ENCODE measurements around the gene HEATR3. TPM values are rescaled to one million over a fixed set of nuclear protein-coding genes. Genes with fewer than 3 reads are reported as not detected.

HEATR3 gene
- total RNA-seq, 1 experiment from 2014 or later: 22.1 TPM

DNA sequence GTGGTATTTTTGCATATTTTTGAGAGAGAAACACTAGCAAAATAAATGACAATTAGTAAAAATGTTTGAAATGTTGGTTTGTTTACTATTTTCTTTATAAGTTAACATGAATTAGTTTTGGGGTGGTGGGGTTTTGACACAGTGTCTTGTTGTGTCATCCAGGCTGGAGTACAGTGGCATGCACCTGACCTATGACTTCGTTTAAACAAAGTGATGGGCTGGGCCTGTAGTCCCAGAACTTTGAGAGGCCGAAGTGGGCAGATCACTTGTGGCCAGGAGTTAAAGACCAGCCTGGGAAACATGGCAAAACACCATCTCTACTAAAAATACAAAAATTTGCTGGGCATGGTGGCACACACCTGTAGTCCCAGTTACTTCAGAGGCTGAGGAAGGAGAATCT, 17.9 kb upstream of the HEATR3 start:
- no peak for DNase-seq (ENCODE audit: low spot score)
- in situ Hi-C loops (cut with HindIII; ENCODE audit: low sequenced_read_pairs): no loop called here

DNA sequence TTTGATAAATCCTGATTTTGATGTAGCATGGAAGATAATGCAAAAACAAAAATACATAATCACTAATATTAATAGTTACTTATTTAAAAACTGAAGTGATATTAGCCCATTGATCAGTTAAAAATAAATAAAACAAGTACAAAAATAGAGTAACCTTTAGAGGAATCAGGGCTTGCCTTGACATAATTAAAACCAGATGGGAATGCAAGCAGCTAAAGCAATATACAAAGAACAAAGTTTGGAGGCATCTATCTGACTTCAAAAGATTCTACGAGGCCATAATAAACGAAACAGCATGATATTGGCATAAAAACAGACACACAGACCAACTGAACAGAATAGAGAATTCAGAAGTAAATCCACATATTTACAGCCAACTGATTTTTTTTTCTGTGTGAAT, 15.0 kb upstream of the HEATR3 start:
- in situ Hi-C loops (cut with HindIII; ENCODE audit: low sequenced_read_pairs): no loop called here

DNA sequence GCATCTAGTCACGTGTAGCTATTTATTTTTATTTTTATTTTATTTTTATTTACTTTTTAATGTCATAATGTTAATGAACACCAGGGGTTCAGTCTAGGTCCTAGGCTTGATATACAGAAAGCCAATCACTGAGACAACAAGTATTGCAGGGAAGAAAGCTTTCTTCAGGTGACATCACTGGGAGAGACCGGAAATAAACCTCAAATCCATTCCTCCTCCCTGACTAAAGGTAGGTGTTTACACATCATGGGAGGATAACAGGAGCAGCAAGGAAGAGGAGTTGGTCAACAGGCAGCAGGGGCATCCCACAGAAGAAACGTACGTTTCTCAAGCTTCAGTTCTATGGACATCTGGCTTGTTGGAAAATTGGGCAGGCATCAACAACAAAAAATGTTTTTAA, 9.5 kb upstream of the HEATR3 start:
- DNase-seq (ENCODE audit: low spot score): no peak
- in situ Hi-C loops (cut with HindIII; ENCODE audit: low sequenced_read_pairs): no loop called here

More for the DNA sequence above, 15.0 kb upstream of the HEATR3 start:
- no peak for DNase-seq (ENCODE audit: low spot score)

DNA sequence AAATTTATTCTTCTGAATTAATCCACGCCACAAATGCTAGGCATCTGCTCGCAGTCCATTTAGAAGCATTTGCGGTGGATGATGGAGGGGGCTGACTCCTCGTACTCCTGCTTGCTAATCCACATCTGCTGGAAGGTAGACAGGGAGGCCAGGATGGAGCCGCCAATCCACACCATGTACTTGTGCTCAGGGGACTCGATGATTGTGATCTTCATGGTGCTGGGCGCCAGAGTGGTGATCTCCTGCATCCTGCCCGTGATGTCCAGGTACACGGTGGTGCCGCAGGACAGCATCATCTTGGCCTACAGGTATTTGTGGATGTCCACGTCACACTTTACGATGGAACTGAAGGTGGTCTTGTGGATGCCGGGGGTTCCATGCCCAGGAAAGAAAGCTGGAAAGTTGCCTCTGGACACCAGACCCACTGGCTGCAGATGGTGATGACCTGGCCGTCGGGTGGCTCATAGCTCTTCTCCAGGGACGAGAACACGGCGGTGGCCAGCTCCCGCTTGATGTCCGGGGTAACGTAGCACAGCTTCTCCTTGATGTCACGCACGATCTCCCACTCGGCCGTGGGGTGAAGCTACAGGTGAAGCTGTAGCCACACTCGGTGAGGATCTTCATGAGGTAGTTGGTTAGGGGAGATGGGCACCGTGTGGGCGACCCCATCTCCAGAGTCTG, 7.5 kb upstream of the HEATR3 start:
- in situ Hi-C loops (cut with HindIII; ENCODE audit: low sequenced_read_pairs): no loop called here
- no peak for DNase-seq (ENCODE audit: low spot score)

DNA sequence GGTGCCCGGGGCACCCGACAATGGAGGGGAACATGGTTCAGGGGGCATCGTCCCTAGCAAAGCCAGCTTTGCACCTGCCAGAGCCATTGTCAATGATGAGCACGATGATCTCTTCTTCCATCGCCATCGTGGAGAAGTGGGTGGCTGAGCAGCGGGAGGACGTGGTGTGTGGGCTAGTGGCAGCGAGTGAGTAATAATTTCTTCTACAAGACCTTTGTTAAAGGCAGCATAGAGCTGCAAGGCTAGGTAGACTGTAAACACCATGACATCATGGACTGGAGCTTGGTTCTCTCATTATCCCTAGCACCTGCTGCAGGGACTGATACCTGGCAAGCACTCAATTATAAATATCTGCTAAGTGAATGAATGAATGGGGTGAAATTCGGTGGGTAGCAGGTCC, 6.7 kb upstream of the HEATR3 start:
- no peak for DNase-seq (ENCODE audit: low spot score)
- in situ Hi-C loops (cut with HindIII; ENCODE audit: low sequenced_read_pairs): no loop called here

DNA sequence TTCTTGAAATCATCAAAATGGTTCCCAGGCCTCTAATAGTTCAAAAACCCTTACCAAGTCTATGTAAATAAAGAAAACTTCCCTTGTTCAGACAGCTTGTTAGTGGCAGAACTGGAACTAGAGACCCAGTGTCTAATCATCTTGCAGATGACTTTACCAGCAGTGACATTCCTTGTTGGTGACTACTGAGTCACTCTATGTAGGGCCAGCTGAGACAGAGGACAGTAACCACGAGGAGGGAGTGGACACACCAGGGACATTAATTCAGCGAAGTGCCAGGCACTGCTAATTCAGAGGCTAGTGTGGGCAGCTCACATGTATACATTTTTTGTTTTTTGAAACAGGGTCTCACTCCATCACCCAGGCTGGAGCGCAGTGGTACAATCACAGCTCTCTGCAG, 6.1 kb upstream of the HEATR3 start:
- DNase-seq (ENCODE audit: low spot score): no peak
- in situ Hi-C loops (cut with HindIII; ENCODE audit: low sequenced_read_pairs): no loop called here

DNA sequence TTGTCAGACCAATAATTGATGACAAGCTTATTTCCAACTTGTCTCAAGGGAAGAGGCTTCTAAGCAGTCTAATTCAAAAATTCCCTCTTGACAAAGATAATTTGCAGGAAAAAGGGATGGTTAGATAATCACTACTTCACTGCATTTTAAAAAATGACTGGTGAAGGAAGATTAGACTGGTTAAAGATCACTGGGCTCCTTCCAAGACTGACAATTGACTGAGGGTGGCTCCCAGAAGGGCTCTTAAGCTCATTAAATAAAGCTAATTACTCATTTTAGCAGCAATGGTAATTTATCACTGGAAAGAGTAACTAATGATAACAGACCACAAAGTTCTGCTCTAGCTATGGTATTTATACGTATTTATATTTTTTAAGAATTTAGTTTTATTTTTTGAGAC, 4.4 kb upstream of the HEATR3 start:
- DNase-seq (ENCODE audit: low spot score): no peak

DNA sequence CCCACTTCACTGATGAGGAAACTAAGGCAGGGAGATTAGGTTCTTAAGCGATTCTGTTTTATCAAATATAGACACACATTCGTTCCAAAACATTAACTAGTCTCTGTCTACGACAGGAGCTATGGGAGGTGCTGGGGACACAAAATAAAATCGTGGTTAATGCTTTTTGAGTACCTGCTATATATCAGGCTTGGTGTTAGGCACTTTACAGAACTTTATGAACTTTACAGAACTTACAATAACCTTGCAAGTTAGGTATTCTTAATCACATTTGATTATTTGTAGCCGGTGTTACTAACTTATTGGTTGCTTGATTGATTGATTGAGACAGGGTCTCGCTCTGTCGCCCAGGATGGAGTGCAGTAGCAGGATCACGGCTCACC, 538 bp upstream of the HEATR3 start:
- in situ Hi-C loops (cut with HindIII; ENCODE audit: low sequenced_read_pairs): no loop called here
- DNase-seq (ENCODE audit: low spot score): no peak

More for the DNA sequence above, 4.4 kb upstream of the HEATR3 start:
- in situ Hi-C loops (cut with HindIII; ENCODE audit: low sequenced_read_pairs): no loop called here

DNA sequence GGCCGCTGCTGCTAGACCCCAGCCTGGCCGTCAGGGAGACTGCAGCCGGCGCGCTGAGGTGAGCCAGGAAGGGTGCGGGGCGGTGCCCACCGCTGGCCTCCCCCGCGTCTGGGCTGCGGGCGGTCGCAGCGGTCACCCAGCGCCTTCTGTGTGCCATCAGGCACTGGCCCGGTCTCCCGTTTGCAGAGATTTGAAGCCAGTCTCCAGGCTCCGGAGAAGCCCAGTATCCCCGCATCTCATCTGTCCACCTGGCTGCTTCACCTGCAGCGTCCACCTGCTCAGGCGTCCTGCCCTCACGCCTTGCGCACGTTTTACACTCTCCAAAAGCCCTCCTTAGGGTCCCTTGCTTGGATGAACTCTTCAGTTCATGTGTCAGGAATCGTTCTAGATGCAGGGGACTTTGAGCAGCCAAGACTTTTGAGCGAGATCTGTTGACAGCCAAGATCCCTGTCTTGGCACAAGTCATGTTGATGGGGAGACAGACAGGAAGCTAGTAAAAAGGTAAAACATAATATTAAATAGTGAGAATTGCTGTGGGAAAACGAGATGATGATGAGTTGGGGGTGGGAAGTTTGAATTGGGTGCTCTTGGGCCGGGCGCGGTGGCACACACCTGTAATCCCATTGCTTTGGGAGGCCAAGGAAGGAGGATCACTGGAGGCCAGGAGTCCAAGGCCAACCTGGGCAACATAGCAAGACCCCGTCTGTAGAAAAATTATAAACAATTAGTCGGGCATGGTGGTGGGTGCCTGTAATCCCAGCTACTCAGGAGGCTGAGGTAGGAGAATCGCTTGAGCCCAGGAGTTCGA, 916 bp downstream of the HEATR3 start:
- in situ Hi-C loops (cut with HindIII; ENCODE audit: low sequenced_read_pairs): no loop called here
- no peak for DNase-seq (ENCODE audit: low spot score)

DNA sequence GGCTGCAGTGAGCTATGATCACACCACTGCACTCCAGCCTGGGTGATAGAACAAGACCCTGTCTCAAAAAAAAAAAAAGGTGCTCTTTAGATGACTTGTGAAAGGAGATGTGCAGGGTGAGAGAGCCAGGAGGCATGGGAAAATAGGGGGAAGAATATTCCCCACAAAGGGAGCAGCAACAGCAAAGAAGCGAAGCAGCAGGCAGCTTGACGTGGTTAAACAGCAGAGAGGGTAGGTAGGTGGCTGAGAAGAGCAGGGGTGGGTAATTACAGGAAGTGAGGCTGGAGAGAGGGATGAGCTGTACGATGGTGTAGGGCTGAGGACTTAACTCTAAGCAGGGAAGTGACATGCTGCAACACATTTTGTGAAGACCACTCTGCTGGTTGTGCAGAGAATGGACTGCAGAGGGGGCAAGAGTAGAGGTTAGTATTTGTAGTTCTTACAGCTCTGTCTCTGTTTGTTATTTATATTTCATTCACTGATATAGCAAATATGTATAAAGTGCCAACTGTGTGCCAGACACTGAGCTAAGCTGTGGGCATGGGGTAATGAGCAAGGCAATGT, 1.6 kb downstream of the HEATR3 start:
- DNase-seq (ENCODE audit: low spot score): peak; percentile 52
- in situ Hi-C loops (cut with HindIII; ENCODE audit: low sequenced_read_pairs): no loop called here

DNA sequence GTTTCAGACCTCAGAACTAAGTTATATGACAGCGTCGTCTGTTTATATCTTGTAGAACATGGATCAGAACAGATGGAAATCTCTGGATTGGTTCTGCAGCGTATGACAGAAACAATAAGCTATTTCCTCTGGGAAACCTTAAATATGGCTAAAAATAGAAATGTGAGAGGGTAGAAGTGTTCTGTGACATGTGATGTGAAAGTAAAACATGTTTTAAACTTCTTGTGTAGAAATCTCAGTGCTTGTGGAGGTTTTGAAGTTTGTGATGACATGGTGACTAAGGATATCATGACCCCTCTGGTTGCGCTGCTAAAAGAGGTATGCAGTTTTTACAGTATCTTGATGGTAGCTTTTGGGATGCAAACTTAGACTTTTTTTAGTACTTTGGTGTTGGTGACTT, 2.8 kb downstream of the HEATR3 start:
- in situ Hi-C loops (cut with HindIII; ENCODE audit: low sequenced_read_pairs): no loop called here
- DNase-seq (ENCODE audit: low spot score): no peak

DNA sequence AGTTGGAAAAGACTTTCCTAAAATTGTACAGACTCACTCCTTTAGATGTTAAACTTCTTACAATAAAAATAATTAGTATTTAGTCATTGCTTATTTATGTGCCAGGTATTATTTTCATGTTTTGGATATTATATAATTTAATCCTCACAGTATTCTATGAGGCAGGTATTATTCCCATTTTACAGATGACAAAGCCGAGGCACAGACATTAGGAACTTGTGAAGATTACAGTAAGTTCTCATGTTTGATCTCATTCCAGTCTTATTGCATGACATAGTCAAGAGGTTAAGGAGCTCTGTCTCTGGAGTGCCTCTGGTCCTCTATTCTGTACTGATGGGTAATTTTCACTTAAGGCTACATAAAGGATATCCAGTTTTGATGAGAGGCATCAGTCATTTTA, 3.3 kb downstream of the HEATR3 start:
- DNase-seq (ENCODE audit: low spot score): no peak
- in situ Hi-C loops (cut with HindIII; ENCODE audit: low sequenced_read_pairs): no loop called here

DNA sequence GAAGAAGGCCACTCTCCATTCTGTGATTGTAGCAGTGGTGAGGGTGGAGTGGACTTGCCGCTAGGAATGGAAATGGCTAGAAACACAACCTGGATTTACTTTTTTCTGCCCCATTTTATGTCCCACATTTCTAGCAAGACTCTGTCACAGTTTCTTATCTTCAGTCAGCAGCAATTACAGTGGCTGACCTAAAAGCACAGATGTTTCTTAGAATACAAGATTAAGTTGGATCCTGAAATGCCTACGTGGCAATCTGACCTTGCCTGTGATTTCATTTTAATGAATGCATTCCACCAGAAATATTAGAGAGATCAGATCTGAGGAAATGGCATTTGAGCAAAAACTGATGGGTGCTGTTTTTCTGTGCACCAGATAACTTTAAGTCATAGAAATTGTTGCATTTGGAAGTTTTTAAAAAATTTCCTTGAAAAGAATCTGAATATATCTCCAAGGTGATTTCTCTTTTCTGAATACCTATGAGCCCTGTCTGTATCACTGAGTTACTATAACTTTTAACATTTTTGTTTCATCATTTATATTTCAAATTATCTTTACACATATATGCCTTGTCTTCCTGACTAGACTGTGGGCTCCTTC, 5.4 kb downstream of the HEATR3 start:
- in situ Hi-C loops (cut with HindIII; ENCODE audit: low sequenced_read_pairs): no loop called here
- DNase-seq (ENCODE audit: low spot score): peak; percentile 7

DNA sequence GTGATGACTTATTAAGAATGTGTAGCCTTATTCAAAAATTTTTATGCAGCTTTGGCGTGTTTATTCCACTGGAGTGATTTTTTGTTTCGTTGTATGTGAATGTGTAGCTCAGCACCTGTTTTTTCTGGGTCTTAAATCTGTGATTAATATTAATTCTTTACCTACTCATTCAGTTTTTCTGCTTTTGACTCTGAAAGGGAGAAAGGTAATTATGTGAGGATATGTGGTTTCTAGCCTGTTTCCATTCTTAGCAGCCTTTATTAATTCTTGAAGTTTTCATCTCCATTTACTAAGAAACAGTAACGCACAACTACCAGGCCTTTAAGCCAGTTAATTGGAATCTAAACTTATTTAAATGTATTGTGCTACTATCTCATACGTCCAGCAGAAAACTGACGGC, 7.0 kb downstream of the HEATR3 start:
- no peak for DNase-seq (ENCODE audit: low spot score)
- in situ Hi-C loops (cut with HindIII; ENCODE audit: low sequenced_read_pairs): no loop called here

DNA sequence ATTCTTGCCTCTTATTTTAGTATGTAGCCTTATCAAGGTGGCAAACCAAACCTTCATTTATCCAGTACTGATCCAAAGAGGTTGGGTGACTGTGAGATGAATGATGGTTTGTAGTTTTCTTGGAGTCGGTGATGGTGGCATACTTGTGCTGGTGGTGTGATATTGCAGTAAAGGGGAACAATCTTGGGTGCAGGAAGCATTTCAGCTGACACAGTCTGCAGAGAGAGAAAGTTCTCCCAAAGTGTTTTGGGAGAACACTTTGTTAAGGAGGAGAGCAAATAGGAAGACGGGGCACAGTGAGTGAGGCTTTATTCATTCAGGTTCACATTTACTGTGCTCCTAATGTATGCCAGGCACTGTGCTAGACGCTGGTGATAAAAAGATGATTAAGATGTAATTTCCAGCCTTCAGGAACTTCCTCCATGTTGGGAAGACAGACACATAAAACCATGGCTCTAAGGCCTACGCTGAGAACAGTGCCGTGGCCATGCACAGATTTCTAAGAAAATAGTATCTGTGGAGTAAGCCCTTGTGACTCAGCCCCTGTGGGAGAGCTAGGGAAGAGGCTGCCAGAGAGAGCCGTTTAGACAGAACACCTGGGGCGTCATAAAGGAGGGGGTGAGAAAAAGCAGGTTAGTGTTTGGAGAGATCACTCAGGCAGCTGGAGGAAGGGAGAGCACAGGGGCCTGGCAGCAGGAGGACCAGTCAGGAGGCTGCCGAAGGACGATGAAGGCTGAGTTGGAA, 13.8 kb downstream of the HEATR3 start:
- no peak for DNase-seq (ENCODE audit: low spot score)
- in situ Hi-C loops (cut with HindIII; ENCODE audit: low sequenced_read_pairs): no loop called here

DNA sequence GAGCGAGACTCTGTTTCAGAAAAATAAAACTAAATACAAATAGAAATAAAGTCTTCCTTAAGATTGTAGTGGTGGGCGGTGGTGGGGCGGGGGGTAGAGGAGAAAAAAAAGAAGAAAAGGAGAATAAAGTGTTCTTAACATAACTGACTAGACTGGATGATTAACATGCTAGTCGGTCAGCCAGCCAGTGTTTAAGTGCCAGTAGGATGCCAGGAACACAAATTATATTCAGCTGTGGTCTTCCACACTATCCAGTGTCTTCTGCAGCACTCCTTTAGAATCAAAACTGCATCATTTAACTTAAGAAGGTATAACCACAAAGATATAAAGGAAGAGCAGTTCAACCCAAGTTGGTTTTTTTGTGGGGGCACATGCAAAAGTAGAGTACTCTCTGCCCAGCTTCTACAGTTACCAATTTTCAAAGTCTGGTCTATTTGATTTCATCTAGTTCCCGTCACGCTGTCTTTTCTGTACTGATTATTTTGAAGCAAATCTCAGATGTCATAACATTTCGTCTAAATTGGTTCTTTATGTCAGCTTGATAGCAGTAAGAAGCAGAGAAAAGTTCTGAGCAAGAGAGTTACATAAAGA, 15.8 kb downstream of the HEATR3 start:
- in situ Hi-C loops (cut with HindIII; ENCODE audit: low sequenced_read_pairs): no loop called here
- no peak for DNase-seq (ENCODE audit: low spot score)

DNA sequence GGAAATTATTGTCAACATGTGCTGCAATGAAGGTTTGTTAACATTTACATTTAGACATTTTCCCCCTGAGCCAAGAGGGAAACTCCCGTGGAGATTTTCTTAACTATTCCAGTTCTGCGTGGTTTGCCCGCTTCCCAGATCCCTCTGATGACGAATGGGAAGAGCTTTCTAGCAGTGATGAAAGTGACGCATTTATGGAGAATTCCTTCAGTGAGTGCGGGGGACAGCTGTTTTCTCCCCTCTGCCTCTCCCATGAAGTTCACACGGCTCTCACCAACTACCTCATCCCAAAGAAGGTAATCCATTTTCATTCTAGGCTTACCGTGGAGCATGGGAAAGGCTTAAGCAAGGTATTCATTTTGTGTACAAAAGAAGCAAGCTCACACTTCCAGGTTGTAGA, 18.2 kb downstream of the HEATR3 start:
- in situ Hi-C loops (cut with HindIII; ENCODE audit: low sequenced_read_pairs): no loop called here
- no peak for DNase-seq (ENCODE audit: low spot score)

DNA sequence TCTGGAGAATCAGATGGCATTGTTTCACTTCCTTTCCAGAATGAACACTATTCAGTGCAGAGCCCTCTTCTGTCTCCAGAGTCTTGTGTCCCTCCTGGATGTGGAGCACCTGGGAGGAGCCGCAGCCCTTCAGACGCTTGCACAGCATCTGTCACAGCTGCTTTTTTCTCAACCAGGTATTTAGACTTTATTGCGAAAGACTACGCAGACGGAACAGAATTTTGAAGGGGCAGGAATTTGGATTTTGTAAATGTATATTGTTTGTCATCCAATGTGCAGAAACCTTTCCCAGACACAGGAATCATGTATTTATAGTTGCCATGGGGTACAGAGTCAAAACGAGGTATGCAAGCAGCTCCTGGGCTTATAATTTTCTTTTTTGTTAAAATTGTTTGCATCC, 20.4 kb downstream of the HEATR3 start:
- no peak for DNase-seq (ENCODE audit: low spot score)
- in situ Hi-C loops (cut with HindIII; ENCODE audit: low sequenced_read_pairs): no loop called here

DNA sequence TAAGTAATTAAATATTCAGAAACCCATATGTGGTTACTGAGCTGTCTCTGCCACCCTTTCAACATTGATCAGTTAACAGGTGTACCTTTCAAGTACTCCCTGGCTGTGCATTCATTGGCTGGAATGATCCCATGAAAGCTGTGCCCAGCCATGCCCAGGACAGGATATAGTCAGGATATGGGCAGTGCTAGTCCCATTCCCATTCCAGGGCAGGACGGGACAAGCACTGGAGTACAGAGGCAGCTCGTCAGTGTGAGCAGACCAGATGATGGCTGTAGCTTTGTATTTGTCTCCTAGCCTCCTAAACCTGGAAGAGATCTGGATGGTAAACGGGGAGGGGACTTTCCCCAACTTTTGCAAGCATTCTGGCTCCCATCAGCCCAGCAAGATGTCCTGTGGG, 22.5 kb downstream of the HEATR3 start:
- in situ Hi-C loops (cut with HindIII; ENCODE audit: low sequenced_read_pairs): no loop called here

More for the DNA sequence above, 22.5 kb downstream of the HEATR3 start:
- DNase-seq (ENCODE audit: low spot score): no peak
